Body of pancreas (tissue), 4 donors: ENCODE results near the gene S100A6.
A peak's percentile ranks its signal among the peaks of the same experiment; 100 is the strongest.

Experiments
- POLR2A ChIP-seq, 3 donors: fragments of 450-650 bp; IDR thresholded peaks; one replicate each; pipeline ENCODE4 v1.6.1; 2016; ENCODE audit warnings: antibody characterized with exemption in 3 of 3, mild to moderate bottlenecking in 2 of 3
- TF ChIP-seq, protein P1 (sequence below), 7 experiments: fragments of 450-650 bp in 4 of 7; fragments of 200-600 bp in 3 of 7; sonication (generic) in 3 of 7; IDR thresholded peaks; one replicate each; pipeline ENCODE4 v1.5.1; 2016 to 2019; ENCODE audit warnings: antibody characterized with exemption in 7 of 7

DNA sequence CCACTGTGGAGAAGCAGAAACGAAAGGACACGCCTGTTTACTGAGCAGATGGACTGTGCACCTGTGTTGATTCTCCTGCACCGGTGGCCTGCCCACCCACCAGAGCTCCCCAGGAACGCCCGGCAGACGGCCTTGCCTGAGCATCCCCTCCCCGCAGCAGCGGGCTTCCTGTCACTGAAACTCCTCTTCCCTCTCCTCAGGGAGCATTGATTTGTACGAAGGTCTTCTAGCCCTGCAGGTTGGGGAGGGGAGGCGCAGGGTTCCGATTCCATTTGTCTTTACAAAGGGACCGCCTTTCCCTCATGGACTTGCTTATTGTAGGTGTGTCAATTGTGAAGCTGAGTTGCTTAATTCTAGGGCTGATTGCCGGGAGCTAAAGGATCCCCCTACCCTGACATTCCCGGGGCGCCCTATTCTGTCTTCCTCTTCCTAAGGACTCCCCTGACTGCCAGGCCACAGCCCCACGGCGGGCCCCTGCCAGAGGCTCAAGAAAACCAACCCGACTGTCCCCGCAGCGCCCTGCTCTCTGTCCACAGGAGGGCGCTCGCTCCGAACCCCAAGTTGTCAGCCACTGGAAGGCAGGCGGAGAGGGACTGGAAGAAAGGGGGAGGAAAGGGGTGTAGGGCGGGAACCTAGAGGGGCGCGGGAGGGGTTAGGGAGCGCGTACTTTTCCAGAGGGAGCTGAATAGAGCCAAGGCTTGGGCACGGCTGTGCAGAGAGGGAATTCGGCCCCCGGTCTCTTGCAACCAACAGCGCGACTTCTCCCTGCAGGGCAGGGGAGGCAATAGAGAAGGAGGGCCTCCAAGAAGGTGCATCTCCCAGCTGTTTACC is 2.8 kb downstream of the S100A6 start:
- TF ChIP-seq, protein P1, sequence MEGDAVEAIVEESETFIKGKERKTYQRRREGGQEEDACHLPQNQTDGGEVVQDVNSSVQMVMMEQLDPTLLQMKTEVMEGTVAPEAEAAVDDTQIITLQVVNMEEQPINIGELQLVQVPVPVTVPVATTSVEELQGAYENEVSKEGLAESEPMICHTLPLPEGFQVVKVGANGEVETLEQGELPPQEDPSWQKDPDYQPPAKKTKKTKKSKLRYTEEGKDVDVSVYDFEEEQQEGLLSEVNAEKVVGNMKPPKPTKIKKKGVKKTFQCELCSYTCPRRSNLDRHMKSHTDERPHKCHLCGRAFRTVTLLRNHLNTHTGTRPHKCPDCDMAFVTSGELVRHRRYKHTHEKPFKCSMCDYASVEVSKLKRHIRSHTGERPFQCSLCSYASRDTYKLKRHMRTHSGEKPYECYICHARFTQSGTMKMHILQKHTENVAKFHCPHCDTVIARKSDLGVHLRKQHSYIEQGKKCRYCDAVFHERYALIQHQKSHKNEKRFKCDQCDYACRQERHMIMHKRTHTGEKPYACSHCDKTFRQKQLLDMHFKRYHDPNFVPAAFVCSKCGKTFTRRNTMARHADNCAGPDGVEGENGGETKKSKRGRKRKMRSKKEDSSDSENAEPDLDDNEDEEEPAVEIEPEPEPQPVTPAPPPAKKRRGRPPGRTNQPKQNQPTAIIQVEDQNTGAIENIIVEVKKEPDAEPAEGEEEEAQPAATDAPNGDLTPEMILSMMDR (IDR thresholded peaks at IDR 0.05): peak; percentile 58 to 84 (median 75)
- no peak for TF ChIP-seq POLR2A (IDR thresholded peaks at IDR 0.05)
